Peyer's patch (tissue), 4 donors: Measurements from ENCODE around the gene GRID2.

Experiments
- CTCF ChIP-seq, 6 experiments: fragments of 450-650 bp in 4 of 6; fragments of 200-600 bp in 2 of 6; sonication (generic) in 1 of 6; IDR thresholded peaks; one replicate each; pipeline ENCODE4 v1.5.1; 2017 to 2019; ENCODE audit warnings: antibody characterized with exemption in 6 of 6, mild to moderate bottlenecking in 3 of 6, moderate library complexity in 1 of 6
- POLR2A ChIP-seq, 2 donors: fragments of 450-650 bp; IDR thresholded peaks; one replicate each; pipeline ENCODE4 v1.5.1; 2017; ENCODE audit warnings: antibody characterized with exemption in 2 of 2, mild to moderate bottlenecking in 2 of 2, moderate library complexity in 2 of 2

DNA sequence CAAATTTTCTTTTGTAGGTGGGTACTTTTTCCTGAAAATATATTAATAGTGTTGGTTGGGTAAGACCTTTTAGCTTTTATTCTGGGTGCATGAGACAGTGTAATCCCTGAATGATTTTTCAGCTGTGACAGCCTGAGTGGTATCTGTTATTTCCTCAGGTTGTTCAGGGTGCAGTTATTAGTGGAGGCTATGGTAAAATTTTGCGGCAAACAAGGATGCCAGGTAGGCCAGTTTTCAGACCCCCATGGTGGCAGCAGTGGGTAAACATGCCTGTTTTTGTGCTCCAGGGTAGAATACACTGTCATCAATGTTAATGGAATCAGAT is 47.9 kb upstream of the GRID2 start:
- no peak for TF ChIP-seq CTCF (IDR thresholded peaks at IDR 0.05)
- no peak for TF ChIP-seq POLR2A (IDR thresholded peaks at IDR 0.05)
